ENCODE measurements around the gene FAM124B.

DNA sequence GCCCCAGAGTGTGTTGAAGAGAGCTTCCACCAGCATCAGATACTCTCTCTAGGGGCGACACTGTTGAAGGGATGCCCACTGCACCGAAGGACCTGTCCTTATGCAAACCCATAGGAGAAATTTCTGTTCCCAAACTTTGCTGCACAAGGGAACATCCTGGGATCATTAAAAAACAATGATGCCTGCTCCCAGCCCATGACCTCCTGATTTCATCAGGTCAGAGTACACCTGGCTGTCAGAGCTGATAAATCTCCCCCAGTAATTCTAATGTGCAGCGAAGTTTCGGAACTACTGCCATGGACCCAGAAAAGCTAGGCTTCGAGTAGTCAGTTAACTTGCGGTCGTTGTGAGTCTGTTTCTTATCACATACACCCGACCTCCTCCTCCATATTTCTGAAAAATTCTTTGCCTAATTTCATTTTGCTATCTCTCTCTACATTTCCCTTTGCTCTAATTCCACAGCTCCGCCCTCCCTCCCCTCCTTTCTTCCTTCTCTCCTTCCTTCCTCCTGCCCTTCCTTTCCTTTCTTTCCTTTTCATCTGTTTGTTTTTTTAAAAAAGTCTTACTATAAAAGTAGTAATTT lies 18.8 kb downstream of the FAM124B start:
- no peak for TF ChIP-seq CTCF (IDR thresholded peaks at IDR 0.05)
- no peak for TF ChIP-seq EP300 (IDR thresholded peaks at IDR 0.05)
- no peak for TF ChIP-seq POLR2A (IDR thresholded peaks at IDR 0.05)
